DMS53 treated with DMSO at 0.1 percent for 48 hours (cell line): ENCODE results near the gene NUDT5.
"Not testable (repeated sequence)": the region's sequence is repeated elsewhere in the genome, so short reads cannot be mapped to it uniquely, and the experiment has no call there.

Experiments used
- DNase-seq: peaks from one replicate; lab custom pipeline; 2025; ENCODE audit not compliant: unreplicated experiment; lab: John Stamatoyannopoulos, UW

Gene NUDT5

GRCh38 chr10:12195603-12196506, at the start of gene NUDT5, which contains the start of gene CDC123:
NUDT5 (minus strand) TSS chr10:12195891; CDS start chr10:12186291, 9,600 bp downstream.
CDC123 (plus strand) TSS chr10:12196188; CDS start chr10:12196246, 58 bp downstream.
- peak; percentile 96 for DNase-seq

GRCh38 chr10:12243864-12244620, 48.4 kb upstream of the NUDT5 start:
- DNase-seq = no peak

DNA sequence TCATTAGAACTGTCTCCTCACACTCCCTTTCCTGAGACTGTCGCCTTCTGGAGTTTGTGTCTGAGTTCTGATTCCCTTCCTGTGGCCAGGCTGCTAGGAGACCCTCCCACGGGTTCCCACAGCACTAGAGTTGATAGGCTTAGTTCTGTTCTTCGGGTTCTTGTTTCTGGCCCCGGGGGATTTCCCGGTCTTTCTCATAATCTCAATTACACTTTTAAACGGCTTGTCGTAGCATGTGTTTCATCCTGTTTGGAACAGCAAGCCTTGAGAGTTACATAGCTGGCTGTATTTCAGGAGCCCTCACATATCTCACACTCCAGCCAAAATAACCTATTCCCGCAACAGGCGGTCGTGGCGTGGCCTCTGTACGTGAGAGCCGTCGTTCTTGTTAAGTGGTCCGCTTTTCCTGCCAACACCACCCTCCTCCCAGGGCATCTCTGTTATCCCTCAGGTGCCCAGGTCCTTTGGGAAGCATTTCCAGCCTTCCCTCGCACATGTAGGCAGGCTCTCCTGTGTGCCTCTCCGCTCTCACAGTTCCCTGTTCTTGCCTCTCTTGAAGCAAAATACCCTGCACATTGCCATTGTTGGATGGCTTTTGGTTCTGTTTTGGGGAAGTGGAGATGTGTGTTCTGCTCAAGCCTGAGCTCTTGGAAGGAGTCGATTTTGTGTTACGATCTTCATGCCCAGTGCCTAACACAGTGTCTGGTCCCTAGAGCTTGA, 46.3 kb upstream of the NUDT5 start:
- no peak for DNase-seq

- DNase-seq = no peak
Observed at GRCh38 chr10:12238821-12239220, 43.1 kb upstream of the NUDT5 start.

- no peak for DNase-seq
Observed at GRCh38 chr10:12237265-12238220, 41.9 kb upstream of the NUDT5 start.

GRCh38 chr10:12235796-12236195, 40.1 kb upstream of the NUDT5 start:
- DNase-seq = no peak

- no peak for DNase-seq
Observed at GRCh38 chr10:12235116-12235694, 39.5 kb upstream of the NUDT5 start.

DNA sequence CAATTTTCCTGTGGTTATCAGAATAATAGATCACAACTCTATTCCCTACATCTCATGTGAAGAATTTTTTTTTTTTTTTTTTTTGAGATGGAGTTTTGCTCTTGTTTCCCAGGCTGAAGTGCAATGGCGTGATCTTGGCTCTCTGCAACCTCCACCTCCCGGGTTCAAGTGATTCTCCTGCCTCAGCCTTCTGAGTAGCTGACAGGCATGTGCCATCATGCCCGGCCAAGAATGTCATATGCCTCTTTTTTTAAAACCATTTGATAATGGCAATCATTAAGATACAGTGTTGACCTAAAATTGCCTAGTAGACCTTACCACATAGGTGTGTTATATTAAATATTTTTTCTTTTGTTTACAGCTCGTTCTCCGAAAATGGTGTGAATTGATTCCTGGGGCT, 39.0 kb upstream of the NUDT5 start:
- not testable (repeated sequence) for DNase-seq

- DNase-seq = no peak
Observed at GRCh38 chr10:12228851-12229250, 33.2 kb upstream of the NUDT5 start.

DNA sequence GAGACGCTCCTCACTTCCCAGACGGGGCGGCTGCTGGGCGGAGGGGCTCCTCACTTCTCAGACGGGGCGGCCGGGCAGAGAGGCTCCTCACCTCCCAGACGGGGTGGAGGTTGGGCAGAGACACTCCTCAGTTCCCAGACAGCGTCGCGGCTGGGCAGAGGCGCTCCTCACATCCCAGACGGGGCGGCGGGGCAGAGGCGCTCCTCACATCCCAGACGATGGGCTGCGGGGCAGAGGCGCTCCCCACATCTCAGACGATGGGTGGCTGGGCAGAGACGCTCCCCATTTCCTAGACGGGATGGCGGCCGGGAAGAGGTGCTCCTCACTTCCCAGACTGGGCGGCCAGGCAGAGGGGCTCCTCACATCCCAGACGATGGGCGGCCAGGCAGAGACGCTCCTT, 30.7 kb upstream of the NUDT5 start:
- not testable (repeated sequence) for DNase-seq

DNA sequence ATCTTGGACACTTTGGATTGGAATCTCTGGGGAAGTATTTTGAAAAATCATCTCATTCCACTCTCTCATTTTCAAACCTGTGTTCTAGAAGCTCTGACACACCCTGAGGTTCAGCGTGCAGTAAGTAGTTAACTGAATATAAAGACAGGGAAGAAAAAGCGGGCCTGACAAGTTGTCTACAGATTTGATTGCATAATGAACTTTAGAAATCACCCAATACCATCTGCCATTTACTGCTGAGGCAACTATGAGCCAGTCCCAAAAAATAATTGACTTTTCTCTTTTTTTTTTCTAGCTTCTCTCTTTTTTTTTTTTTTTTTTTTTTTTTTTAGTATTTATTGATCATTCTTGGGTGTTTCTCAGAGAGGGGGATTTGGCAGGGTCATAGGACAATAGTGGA, 29.8 kb upstream of the NUDT5 start:
- no peak for DNase-seq

DNA sequence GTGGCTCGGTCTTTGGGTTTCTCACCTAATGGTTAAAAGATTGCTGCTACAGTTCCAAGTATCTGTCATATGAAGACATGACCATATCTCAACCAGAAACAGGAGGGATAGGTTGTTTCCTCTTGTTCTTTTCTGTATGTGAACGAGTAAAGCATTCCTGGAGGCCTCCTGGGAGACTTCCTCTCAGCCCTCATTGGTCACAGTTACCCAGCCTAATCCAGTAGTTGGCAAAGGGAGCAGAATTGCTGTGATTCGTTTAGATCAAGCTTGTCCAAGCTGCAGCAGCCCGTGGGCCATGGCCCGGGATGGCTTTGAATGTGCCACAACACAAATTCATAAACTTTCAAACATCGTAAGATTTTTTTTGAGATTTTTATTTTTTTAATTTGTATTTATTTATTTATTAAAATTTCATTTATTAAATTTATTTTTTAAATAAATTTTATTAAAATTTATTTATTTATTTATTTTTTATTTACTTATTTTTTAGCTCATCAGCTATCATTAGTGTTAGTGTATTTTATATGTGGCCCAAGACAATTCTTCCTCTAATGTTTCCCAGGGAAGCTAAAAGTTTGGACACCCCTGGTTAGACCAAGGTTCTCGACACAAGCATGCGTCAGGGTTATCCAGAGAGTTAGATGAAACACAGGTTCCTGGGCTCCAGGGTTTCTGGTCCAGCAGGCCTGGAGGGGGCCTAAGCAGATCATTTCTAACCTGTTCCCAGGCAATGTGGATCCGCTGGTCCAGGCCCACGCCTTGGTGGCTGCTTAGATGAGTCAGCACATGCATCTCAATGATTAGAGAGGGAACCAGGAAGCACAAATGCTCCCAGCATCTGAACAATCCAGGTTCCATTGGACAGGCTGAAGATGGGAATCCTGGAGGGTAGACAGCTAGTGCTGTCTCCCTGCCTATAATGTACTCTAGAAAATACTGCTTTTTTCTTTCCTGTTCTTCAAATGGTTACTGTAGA, 25.9 kb upstream of the NUDT5 start:
- DNase-seq = no peak

GRCh38 chr10:12218991-12219390, 23.3 kb upstream of the NUDT5 start:
- no peak for DNase-seq

DNA sequence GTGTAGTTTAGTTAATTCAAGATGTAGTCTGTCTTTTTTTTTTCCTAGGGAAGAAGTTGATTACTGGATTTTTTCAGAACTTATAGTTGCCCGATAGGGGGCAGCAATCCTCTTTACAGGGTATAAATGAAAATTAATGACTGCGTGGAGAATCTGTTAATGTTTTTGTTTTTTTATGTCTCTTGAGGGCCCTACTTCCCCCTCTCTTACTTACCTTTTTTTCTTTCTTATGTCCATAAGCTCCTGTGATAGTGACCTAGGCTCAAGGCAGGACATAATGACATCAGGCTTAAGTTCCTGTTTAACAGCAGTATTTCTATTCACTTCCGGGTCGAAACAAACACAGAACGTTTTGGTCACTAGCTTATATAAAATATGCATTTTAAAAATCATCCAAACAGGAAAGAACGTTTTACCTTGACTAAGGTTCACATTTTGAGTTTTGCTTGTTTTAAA, 19.1 kb upstream of the NUDT5 start:
- DNase-seq = peak; percentile 53

DNA sequence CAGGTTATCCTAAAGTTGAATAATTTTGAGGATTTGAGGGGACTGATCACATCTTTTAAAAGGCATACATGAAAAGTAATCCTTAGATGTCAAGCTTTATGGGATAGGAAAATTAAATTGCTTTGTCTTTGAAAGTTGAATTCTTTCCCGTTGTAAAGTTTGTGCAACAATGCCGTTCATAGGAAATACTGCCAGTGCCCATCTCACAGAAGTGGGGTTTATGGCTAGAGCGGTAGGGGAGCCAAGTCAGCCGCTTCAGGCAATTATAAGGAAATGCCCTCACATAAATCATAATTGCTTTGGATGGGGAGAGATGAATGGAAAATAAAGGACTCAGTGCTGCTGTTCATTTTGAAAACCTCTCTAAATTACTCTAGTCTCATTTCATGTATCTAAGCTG, 18.4 kb upstream of the NUDT5 start:
- no peak for DNase-seq

- DNase-seq = no peak
Observed at GRCh38 chr10:12213621-12214020, 17.9 kb upstream of the NUDT5 start.

DNA sequence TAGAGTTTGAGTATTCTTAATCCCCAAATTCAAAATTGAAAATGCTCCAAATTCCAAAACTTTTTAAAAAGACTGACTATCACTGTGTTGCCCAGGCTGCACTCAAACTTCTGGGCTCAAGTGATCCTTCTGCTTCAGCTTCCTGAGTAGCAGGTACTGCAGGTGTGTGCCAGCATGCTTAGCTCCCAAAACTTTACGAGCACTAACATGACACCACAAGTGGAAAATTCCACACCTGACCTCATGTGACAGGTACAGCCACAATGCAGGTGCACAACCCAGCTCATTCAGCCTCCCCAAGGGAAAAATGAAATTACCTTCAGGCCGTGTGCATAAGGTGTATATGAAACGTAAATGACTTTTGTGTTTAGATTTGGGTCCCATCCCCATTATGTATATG, 16.8 kb upstream of the NUDT5 start:
- DNase-seq = no peak

DNA sequence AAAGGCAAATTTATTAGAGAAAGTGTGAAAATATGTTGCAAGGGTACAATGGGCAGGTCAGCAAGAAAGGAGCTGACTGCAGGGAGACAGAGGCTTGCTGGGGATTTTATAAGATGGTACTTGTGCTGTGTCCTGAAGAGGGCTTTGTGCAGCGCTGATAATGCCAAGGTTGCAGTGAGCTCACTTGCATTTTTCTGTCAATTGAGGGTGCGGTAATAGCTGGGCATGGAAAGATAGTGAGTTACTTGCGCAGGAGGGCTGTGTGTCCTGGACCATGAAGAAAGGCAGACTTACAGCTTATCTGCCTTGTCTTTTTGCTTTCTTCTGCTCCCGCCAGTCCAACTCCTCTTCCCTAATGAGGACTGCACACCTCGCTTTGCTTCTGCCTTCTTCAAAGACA, 12.8 kb upstream of the NUDT5 start:
- no peak for DNase-seq

- no peak for DNase-seq
Observed at GRCh38 chr10:12207114-12207513, 11.4 kb upstream of the NUDT5 start.
